ENCODE measurements around the gene DAPK1. TPM values are rescaled to one million over a fixed set of nuclear protein-coding genes. Genes with fewer than 3 reads are reported as not detected.

DAPK1 gene
- total and polyA plus RNA-seq, 10 of the 15 experiments (the other 5 are each of a cell fraction or from before 2014, with no cell fraction given) = 8.2 to 94.7 (median 51.6) TPM

DNA sequence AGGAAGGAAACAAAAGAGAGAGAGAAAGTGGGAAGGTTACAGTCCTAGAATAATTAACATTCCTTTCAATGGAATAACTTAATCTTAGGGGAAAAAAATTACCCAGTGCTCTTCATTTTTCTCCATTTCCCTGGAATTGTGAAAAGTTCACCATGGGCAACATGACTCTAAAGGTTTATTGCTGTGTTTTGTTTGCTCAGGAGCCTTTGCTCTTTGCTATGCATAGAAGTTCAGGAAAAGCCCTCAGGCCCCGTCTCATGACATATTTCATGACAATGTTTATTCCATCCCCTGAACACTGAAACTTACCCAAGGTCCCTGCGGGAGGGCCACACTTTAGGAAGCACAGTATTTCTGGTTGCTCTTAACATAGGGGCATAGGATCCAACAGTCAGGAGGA is 218.5 kb downstream of the DAPK1 start:
- no peak overlapping the region for H3K9ac ChIP-seq (ENCODE audit: control insufficient read depth, insufficient read depth, low read length)
- in situ Hi-C loops (cut with MboI) (no loop called here), intact Hi-C loops (cut with micrococcal nuclease; ENCODE audit: unreplicated experiment) (no loop called here)
- H3K36me3 ChIP-seq (ENCODE audit: control insufficient read depth in 2 of 2, insufficient read depth in 2 of 2, low read length in 1 of 2) = no peaks in the 10 kb centered on the region
- H3K27me3 ChIP-seq (replicated peaks in 1 of 2; ENCODE audit: control insufficient read depth in 2 of 2, insufficient read depth in 2 of 2, low read length in 1 of 2) = peaks cover 0 to 2% of the 10 kb centered on the region in 2 experiments; a peak in 1 of 4 replicates
- ChIA-PET RAD21 (ENCODE audit: unreplicated experiment) (no interaction called here), CTCF (no interaction called here), POLR2A (no interaction called here), SMC1A (ENCODE audit: uncharacterized antibody, unreplicated experiment) (no interaction called here)
- DNase-seq (ENCODE audit: low read depth, low spot score) (no peak), ATAC-seq (no peak), FAIRE-seq (no peak)
- no peak overlapping the region for H3K4me2 ChIP-seq (ENCODE audit: control insufficient read depth, insufficient read depth)
- no peaks in the 10 kb centered on the region for H3K9me3 ChIP-seq (replicated peaks; ENCODE audit: control insufficient read depth, insufficient read depth, low read length)
- no peak overlapping the region for H2AFZ ChIP-seq (ENCODE audit: control insufficient read depth, low read depth, low read length)
- H3K27ac ChIP-seq (ENCODE audit: control insufficient read depth, insufficient read depth) = no peak overlapping the region
- H3K79me2 ChIP-seq (ENCODE audit: control insufficient read depth, insufficient read depth, low read length) = no peaks in the 10 kb centered on the region
- no peaks in the 10 kb centered on the region for H4K20me1 ChIP-seq (ENCODE audit: control insufficient read depth, insufficient read depth)
- no peak overlapping the region for H3K4me3 ChIP-seq
- 48% methylated on average over 2 of the region's 2 CpGs for WGBS (ENCODE audit: insufficient coverage, insufficient replicate concordance, low lambda C conversion rate, missing lambda C conversion rate)
- no TSS peak for BruUV-seq (replicated peaks)
- H3K4me1 ChIP-seq (ENCODE audit: control insufficient read depth, insufficient read depth, low read length) = no peaks in the 10 kb centered on the region
- TF ChIP-seq, protein P1, sequence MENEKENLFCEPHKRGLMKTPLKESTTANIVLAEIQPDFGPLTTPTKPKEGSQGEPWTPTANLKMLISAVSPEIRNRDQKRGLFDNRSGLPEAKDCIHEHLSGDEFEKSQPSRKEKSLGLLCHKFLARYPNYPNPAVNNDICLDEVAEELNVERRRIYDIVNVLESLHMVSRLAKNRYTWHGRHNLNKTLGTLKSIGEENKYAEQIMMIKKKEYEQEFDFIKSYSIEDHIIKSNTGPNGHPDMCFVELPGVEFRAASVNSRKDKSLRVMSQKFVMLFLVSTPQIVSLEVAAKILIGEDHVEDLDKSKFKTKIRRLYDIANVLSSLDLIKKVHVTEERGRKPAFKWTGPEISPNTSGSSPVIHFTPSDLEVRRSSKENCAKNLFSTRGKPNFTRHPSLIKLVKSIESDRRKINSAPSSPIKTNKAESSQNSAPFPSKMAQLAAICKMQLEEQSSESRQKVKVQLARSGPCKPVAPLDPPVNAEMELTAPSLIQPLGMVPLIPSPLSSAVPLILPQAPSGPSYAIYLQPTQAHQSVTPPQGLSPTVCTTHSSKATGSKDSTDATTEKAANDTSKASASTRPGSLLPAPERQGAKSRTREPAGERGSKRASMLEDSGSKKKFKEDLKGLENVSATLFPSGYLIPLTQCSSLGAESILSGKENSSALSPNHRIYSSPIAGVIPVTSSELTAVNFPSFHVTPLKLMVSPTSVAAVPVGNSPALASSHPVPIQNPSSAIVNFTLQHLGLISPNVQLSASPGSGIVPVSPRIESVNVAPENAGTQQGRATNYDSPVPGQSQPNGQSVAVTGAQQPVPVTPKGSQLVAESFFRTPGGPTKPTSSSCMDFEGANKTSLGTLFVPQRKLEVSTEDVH (IDR thresholded peaks at IDR 0.05; ENCODE audit: low read depth, partially characterized antibody) = no peak
- no peak for TF ChIP-seq IKZF2 (IDR thresholded peaks at IDR 0.05)
- TF ChIP-seq, protein P2, sequence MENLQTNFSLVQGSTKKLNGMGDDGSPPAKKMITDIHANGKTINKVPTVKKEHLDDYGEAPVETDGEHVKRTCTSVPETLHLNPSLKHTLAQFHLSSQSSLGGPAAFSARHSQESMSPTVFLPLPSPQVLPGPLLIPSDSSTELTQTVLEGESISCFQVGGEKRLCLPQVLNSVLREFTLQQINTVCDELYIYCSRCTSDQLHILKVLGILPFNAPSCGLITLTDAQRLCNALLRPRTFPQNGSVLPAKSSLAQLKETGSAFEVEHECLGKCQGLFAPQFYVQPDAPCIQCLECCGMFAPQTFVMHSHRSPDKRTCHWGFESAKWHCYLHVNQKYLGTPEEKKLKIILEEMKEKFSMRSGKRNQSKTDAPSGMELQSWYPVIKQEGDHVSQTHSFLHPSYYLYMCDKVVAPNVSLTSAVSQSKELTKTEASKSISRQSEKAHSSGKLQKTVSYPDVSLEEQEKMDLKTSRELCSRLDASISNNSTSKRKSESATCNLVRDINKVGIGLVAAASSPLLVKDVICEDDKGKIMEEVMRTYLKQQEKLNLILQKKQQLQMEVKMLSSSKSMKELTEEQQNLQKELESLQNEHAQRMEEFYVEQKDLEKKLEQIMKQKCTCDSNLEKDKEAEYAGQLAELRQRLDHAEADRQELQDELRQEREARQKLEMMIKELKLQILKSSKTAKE (IDR thresholded peaks at IDR 0.05; ENCODE audit: low read depth, poor library complexity, severe bottlenecking) = no peak
- TF ChIP-seq, protein P3, sequence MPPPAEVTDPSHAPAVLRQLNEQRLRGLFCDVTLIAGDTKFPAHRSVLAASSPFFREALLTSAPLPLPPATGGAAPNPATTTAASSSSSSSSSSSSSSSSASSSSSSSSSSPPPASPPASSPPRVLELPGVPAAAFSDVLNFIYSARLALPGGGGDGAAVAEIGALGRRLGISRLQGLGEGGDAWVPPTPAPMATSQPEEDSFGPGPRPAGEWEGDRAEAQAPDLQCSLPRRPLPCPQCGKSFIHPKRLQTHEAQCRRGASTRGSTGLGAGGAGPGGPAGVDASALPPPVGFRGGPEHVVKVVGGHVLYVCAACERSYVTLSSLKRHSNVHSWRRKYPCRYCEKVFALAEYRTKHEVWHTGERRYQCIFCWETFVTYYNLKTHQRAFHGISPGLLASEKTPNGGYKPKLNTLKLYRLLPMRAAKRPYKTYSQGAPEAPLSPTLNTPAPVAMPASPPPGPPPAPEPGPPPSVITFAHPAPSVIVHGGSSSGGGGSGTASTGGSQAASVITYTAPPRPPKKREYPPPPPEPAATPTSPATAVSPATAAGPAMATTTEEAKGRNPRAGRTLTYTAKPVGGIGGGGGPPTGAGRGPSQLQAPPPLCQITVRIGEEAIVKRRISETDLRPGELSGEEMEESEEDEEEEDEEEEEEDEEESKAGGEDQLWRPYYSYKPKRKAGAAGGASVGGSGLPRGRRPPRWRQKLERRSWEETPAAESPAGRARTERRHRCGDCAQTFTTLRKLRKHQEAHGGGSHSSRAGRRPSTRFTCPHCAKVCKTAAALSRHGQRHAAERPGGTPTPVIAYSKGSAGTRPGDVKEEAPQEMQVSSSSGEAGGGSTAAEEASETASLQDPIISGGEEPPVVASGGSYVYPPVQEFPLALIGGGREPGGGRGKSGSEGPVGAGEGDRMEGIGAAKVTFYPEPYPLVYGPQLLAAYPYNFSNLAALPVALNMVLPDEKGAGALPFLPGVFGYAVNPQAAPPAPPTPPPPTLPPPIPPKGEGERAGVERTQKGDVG (CRISPR knock-in tag; IDR thresholded peaks at IDR 0.05) = no peak
- TF ChIP-seq TAF1 (IDR thresholded peaks at IDR 0.05; ENCODE audit: borderline replicate concordance, low read depth, low read length) = no peak
- TF ChIP-seq CHD1 (IDR thresholded peaks at IDR 0.05; ENCODE audit: low read depth, low read length) = no peak
- TF ChIP-seq NBN (IDR thresholded peaks at IDR 0.05) = no peak
- TF ChIP-seq POLR2A (IDR thresholded peaks at IDR 0.05; ENCODE audit: low read depth, low read length) = no peak
- no peak for TF ChIP-seq TCF12 (IDR thresholded peaks at IDR 0.05; ENCODE audit: low read depth, low read length)
- TF ChIP-seq, protein P4, sequence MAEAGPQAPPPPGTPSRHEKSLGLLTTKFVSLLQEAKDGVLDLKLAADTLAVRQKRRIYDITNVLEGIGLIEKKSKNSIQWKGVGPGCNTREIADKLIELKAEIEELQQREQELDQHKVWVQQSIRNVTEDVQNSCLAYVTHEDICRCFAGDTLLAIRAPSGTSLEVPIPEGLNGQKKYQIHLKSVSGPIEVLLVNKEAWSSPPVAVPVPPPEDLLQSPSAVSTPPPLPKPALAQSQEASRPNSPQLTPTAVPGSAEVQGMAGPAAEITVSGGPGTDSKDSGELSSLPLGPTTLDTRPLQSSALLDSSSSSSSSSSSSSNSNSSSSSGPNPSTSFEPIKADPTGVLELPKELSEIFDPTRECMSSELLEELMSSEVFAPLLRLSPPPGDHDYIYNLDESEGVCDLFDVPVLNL (IDR thresholded peaks at IDR 0.05; ENCODE audit: low read depth, low read length) = no peak
- no peak for TF ChIP-seq CEBPB (IDR thresholded peaks at IDR 0.05; ENCODE audit: borderline replicate concordance in 1 of 2, low read depth in 2 of 2, low read length in 2 of 2)
- no peak for TF ChIP-seq MTA3 (IDR thresholded peaks at IDR 0.05; ENCODE audit: borderline replicate concordance, low read length)
- TF ChIP-seq STAT1 (conservative IDR thresholded peaks at IDR 0.05) = no peak
- TF ChIP-seq, protein P5, sequence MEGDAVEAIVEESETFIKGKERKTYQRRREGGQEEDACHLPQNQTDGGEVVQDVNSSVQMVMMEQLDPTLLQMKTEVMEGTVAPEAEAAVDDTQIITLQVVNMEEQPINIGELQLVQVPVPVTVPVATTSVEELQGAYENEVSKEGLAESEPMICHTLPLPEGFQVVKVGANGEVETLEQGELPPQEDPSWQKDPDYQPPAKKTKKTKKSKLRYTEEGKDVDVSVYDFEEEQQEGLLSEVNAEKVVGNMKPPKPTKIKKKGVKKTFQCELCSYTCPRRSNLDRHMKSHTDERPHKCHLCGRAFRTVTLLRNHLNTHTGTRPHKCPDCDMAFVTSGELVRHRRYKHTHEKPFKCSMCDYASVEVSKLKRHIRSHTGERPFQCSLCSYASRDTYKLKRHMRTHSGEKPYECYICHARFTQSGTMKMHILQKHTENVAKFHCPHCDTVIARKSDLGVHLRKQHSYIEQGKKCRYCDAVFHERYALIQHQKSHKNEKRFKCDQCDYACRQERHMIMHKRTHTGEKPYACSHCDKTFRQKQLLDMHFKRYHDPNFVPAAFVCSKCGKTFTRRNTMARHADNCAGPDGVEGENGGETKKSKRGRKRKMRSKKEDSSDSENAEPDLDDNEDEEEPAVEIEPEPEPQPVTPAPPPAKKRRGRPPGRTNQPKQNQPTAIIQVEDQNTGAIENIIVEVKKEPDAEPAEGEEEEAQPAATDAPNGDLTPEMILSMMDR (IDR thresholded peaks at IDR 0.05 in 2 of 3, conservative IDR thresholded peaks at IDR 0.05 in 1 of 3; ENCODE audit: control insufficient read depth in 2 of 3, extremely low read depth in 1 of 3, insufficient read depth in 1 of 3, low read depth in 3 of 3, low read length in 3 of 3) = no peak
